ENCODE measurements around the gene IFI44.

Gene IFI44

GRCh38 chr1:78649628-78650027 is at the start of gene IFI44:
Gene IFI44 (plus strand): TSS chr1:78649831. CDS start chr1:78650196, 365 bp downstream.
- peak; percentile 49 for DNase-seq

GRCh38 chr1:78601068-78601467 is 48.6 kb upstream of the IFI44 start:
- peak; percentile 48 for DNase-seq

- no peak for DNase-seq
These were observed 46.4 kb upstream of the IFI44 start for GRCh38 chr1:78603206-78603605.

- DNase-seq, result no peak
These were observed 45.0 kb upstream of the IFI44 start for GRCh38 chr1:78604643-78605042.

GRCh38 chr1:78606274-78606673 is 43.4 kb upstream of the IFI44 start:
- DNase-seq, result no peak

GRCh38 chr1:78607334-78607927 is 42.2 kb upstream of the IFI44 start:
- peak; percentile 35 for DNase-seq

GRCh38 chr1:78607944-78608343 is 41.7 kb upstream of the IFI44 start:
- no peak for DNase-seq

GRCh38 chr1:78617615-78618026 is 32.0 kb upstream of the IFI44 start:
- peak; percentile 81 for DNase-seq

- no peak for DNase-seq
These were observed 30.6 kb upstream of the IFI44 start for GRCh38 chr1:78619032-78619431.

GRCh38 chr1:78619446-78619802 is 30.2 kb upstream of the IFI44 start:
- no peak for DNase-seq

- peak; percentile 9 for DNase-seq
These were observed 29.6 kb upstream of the IFI44 start, which contains the start of gene IFI44L for GRCh38 chr1:78619803-78620579. Gene IFI44L (plus strand): TSS chr1:78620448. CDS start chr1:78627916, 7,468 bp downstream.

GRCh38 chr1:78620666-78621065 is 29.0 kb upstream of the IFI44 start:
- DNase-seq, result no peak

- DNase-seq, result no peak
These were observed 27.1 kb upstream of the IFI44 start for GRCh38 chr1:78622548-78622947.

- no peak for DNase-seq
These were observed 25.6 kb upstream of the IFI44 start for GRCh38 chr1:78624035-78624434.

GRCh38 chr1:78627321-78627720 is 22.3 kb upstream of the IFI44 start:
- DNase-seq, result no peak

GRCh38 chr1:78630600-78630999 is 19.0 kb upstream of the IFI44 start:
- DNase-seq, result no peak

GRCh38 chr1:78633209-78633608 is 16.4 kb upstream of the IFI44 start:
- no peak for DNase-seq

GRCh38 chr1:78640462-78640861 is 9.2 kb upstream of the IFI44 start:
- no peak for DNase-seq

GRCh38 chr1:78641558-78641957 is 8.1 kb upstream of the IFI44 start:
- DNase-seq, result no peak

GRCh38 chr1:78645723-78646122 is 3.9 kb upstream of the IFI44 start:
- no peak for DNase-seq

GRCh38 chr1:78647238-78647637 is 2.4 kb upstream of the IFI44 start:
- DNase-seq, result no peak

- no peak for DNase-seq
These were observed 556 bp downstream of the IFI44 start for GRCh38 chr1:78650114-78650660.

GRCh38 chr1:78651241-78651640 is 1.6 kb downstream of the IFI44 start:
- DNase-seq, result no peak

- DNase-seq, result no peak
These were observed 2.5 kb downstream of the IFI44 start for GRCh38 chr1:78652019-78652560.
